HG03469 (cell line): ENCODE results near the gene ADM.
A peak's percentile ranks its signal among the peaks of the same experiment; 100 is the strongest.

Experiments used
- ATAC-seq: cut with Tn5 transposase; IDR thresholded peaks from one replicate; pipeline ENCODE4 v1.9.1; 2021; ENCODE audit warnings: mild to moderate bottlenecking, moderate library complexity, moderate number of reproducible peaks; ENCODE audit not compliant: unreplicated experiment

The ADM gene

GRCh38 chr11:10308201-10308954 is 3.5 kb downstream of the ADM start:
- ATAC-seq, result no peak

- ATAC-seq, result no peak
Measured at GRCh38 chr11:10309163-10310093, 4.6 kb downstream of the ADM start.

- no peak for ATAC-seq
Measured at GRCh38 chr11:10310301-10310841, 5.5 kb downstream of the ADM start.

GRCh38 chr11:10311802-10312201 is 6.9 kb downstream of the ADM start:
- no peak for ATAC-seq

- ATAC-seq, result peak; percentile 57
Measured at GRCh38 chr11:10314199-10315072, 9.6 kb downstream of the ADM start.

- ATAC-seq, result no peak
Measured at GRCh38 chr11:10315083-10315482, 10.2 kb downstream of the ADM start.

- no peak for ATAC-seq
Measured at GRCh38 chr11:10317151-10317755, 12.4 kb downstream of the ADM start.

- peak; percentile 59 for ATAC-seq
Measured at GRCh38 chr11:10317776-10318526, 13.1 kb downstream of the ADM start.

GRCh38 chr11:10318527-10318802 is 13.6 kb downstream of the ADM start:
- ATAC-seq, result no peak

GRCh38 chr11:10319702-10320558 is 15.1 kb downstream of the ADM start:
- no peak for ATAC-seq

- ATAC-seq, result no peak
Measured at GRCh38 chr11:10320736-10321465, 16.0 kb downstream of the ADM start.

- no peak for ATAC-seq
Measured at GRCh38 chr11:10322401-10322800, 17.5 kb downstream of the ADM start.

- ATAC-seq, result no peak
Measured at GRCh38 chr11:10322830-10323792, 18.2 kb downstream of the ADM start.

- no peak for ATAC-seq
Measured at GRCh38 chr11:10323793-10324170, 18.9 kb downstream of the ADM start.

GRCh38 chr11:10324474-10324873 is 19.6 kb downstream of the ADM start:
- no peak for ATAC-seq

- ATAC-seq, result no peak
Measured at GRCh38 chr11:10325277-10326011, 20.6 kb downstream of the ADM start.
